Activated naive CD4-positive, alpha-beta T cell treated with anti-CD3 and anti-CD28 coated beads, Interleukin-2, amount 10 ng/mL, durations not matched to agents 7 days and 5 days (primary cell): Measurements from ENCODE around the gene RFLNA.
"Not testable (repeated sequence)": the region's sequence is repeated elsewhere in the genome, so short reads cannot be mapped to it uniquely, and the experiment has no call there.

ENCODE experiments used
- CTCF ChIA-PET: fragments of 350-600 bp; sonication (Branson Sonifier 250); formaldehyde crosslinking; loops from one replicate; lab custom pipeline; 2021; ENCODE audit warnings: antibody characterized with exemption; lab: Charles Lee
- DNase-seq: peaks from one replicate; pipeline ENCODE4 v3.0.0-alpha.2; 2020
- H3K27ac Mint-ChIP-seq: one replicate; pipeline ENCODE4 v1.8.0; 2021; ENCODE audit warnings: mild to moderate bottlenecking, moderate library complexity, mixed read lengths
- H3K27me3 Mint-ChIP-seq: one replicate; pipeline ENCODE4 v1.8.0; 2021; ENCODE audit warnings: mild to moderate bottlenecking, mixed read lengths
- H3K36me3 Mint-ChIP-seq: one replicate; pipeline ENCODE4 v1.8.0; 2021; ENCODE audit warnings: mixed read lengths
- H3K4me1 Mint-ChIP-seq: one replicate; pipeline ENCODE4 v1.8.0; 2021; ENCODE audit warnings: mixed read lengths
- H3K4me3 Mint-ChIP-seq: one replicate; pipeline ENCODE4 v1.8.0; 2021; ENCODE audit warnings: mild to moderate bottlenecking, moderate library complexity, mixed read lengths
- H3K9me3 Mint-ChIP-seq: one replicate; pipeline ENCODE4 v1.8.0; 2021; ENCODE audit warnings: mixed read lengths

RFLNA gene

DNA sequence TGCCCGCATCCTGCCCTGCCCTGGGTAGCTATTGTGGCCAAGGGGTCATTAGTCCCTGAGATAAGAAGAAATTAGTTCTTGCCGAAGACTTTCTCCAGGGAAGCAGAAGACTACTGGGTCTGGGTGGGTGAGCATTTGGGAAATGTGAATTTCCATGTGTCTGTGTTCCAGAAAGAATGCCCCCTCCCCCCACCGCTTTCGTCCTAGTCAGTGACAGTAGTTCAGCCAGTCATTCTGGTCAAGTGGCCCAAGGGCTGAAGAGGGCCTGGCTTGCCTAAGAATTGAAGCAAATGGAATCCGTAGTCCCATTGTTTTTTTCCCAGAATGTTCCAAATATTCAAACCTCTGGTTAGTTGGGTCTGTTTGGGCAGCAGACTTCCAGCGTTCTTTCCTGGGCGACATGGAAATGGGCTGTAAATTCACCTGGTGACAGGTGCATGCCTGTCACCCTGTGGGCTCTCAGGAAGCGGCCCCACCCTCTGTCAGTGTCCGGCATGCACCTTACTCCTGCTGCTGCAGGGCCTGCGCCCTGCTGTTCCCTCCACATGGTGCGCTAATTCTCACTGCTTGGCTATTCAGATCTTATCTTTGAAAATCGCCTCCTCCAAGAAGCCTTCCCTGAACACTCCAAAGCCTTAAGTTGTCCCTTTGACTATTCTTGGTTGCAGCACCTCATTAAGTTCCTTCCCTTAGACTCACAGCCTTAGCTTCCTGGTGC lies 1.4 kb upstream of the RFLNA start:
- CTCF ChIA-PET = no interaction called here
- H3K36me3 Mint-ChIP-seq = no peaks in the 10 kb centered on the region
- peaks cover 63% of the 10 kb centered on the region for H3K27me3 Mint-ChIP-seq
- H3K27ac Mint-ChIP-seq = no peak overlapping the region
- H3K4me3 Mint-ChIP-seq = no peak overlapping the region
- DNase-seq = no peak
- peaks cover 2% of the 10 kb centered on the region for H3K9me3 Mint-ChIP-seq
- no peaks in the 10 kb centered on the region for H3K4me1 Mint-ChIP-seq

DNA sequence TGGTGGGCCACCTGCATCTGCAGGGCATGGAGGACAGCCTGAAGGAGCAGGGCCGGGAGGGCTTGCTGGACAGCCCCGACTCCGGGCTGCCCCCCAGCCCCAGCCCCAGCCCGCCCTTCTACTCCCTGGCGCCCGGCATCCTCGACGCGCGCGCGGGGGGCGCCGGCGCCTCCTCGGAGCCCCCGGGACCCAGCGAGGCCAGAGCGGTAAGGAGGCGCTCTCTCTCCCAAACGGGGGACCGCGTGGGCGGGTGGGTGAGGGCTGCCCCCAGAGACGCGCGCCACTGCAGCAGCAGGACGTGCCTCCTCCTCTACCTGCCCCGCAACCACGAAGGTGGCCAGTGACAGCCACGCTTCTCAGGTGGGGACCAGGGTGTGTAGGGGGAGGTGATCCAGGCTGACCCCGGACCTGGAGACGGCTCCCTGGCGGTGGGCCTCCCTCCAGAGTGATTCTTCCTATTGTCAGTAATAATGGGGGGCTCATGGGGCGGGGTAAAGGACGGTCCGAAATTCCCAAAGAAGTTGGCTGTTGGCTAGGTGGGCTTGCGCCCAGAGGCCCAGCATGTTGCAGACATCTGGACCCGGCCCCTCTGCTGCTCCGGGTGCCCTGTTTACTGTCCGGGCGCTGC lies 652 bp downstream of the RFLNA start:
- H3K4me3 Mint-ChIP-seq = no peak overlapping the region
- no peak overlapping the region for H3K27ac Mint-ChIP-seq
- no peaks in the 10 kb centered on the region for H3K9me3 Mint-ChIP-seq
- H3K36me3 Mint-ChIP-seq = no peaks in the 10 kb centered on the region
- H3K4me1 Mint-ChIP-seq = no peaks in the 10 kb centered on the region
- DNase-seq = no peak
- H3K27me3 Mint-ChIP-seq = peaks cover 67% of the 10 kb centered on the region
- CTCF ChIA-PET = no interaction called here

DNA sequence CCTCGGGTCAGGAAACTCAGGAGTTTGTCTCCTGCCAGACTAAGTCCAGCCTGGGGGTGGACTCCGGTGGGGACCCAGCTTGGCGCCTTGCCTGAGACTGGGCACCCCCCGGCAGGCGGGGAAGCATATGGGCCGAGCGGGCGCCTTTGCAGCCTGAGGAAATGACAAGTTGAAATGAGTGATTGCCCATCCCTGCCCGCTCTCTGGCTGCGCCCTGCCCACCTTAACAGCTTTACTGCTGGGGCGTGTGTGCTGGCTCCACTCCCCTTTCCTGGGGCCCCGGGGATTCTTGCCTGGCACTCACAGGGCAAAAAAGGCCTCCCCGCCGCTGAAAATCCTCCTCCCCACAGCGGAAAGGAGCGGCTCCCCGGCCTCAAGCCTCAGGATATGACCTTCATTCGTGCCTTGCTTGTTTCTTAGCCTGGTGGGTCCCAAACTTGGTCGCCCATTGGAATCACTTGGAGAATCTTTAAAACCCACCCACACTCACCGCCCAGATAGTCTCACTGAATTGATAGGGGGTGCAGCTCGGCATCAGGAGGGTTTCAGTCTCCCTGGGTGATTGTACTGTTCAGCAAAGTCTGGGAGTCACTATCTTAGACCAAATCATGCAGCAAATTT lies 1.5 kb downstream of the RFLNA start:
- no peak for DNase-seq
- Mint-ChIP-seq H3K27ac (no peak overlapping the region), H3K27me3 (peaks cover 67% of the 10 kb centered on the region), H3K4me1 (no peaks in the 10 kb centered on the region), H3K36me3 (no peaks in the 10 kb centered on the region), H3K9me3 (no peaks in the 10 kb centered on the region), H3K4me3 (no peak overlapping the region)
- CTCF ChIA-PET = no interaction called here

DNA sequence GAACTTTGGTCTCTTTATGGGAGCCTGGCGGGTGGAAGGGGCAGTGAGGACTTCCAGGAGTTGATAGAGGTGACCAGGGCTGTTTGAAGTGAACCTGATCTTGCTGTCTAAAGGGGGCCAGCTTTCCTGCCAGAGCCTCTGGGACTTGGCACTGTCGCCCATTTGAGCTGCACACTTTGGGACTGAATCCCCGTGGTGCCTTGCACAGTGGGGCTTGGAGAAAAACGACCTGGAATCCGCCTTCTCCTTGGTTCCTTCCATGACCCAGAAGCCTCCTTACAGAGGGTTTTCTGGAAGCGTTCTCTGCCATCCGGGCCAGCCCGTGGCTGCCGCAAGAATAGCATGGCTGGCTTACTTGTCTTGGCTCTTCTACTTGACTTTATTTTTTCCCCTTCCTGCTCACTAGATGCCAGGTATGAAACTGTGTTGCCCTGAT lies 2.0 kb downstream of the RFLNA start:
- CTCF ChIA-PET = no interaction called here
- Mint-ChIP-seq H3K27ac (no peak overlapping the region), H3K36me3 (no peaks in the 10 kb centered on the region), H3K4me1 (no peaks in the 10 kb centered on the region), H3K9me3 (no peaks in the 10 kb centered on the region), H3K27me3 (peaks cover 64% of the 10 kb centered on the region), H3K4me3 (no peak overlapping the region)
- no peak for DNase-seq

DNA sequence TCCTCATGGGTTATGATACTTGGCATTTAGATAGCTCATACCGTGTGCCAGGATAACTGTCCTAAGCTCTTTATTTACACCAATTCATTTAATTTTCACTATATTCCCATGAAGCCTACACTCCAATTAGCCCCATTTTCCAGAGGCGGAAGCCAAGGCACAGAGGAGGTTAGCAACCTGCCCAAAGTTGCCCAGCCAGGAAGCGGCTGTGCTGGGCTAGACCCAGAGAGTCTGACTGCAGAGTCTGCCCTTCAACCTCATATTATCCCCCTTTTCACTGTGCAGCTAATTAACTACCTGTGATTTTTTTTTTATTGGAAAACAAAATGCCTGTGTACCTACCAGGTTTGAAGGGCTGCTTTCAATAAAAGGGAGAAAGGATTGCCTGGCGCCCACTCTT lies 2.5 kb downstream of the RFLNA start:
- no peak overlapping the region for H3K4me3 Mint-ChIP-seq
- H3K36me3 Mint-ChIP-seq = no peaks in the 10 kb centered on the region
- no peaks in the 10 kb centered on the region for H3K9me3 Mint-ChIP-seq
- no peak for DNase-seq
- CTCF ChIA-PET = no interaction called here
- H3K27me3 Mint-ChIP-seq = peaks cover 60% of the 10 kb centered on the region
- H3K4me1 Mint-ChIP-seq = no peaks in the 10 kb centered on the region
- H3K27ac Mint-ChIP-seq = no peak overlapping the region

DNA sequence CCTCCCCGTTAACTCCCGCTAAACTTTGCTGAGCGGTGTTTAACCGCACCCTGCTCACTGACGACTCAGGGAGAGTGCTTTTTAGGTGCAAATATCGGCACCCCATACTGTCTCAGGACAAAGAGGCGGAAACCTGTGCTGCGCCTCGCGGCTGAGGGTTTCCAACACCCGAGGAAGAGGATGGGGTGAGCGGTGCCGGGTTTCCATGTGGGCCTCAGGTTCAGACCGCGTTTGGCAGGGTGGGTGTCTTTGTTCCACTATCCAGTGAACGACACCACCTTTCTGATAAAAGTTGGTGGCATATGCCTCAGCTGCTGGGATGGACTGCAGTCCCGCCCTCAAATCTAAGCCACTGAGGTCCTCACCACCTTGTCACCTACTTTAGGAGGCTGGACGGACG lies 3.0 kb downstream of the RFLNA start:
- H3K27me3 Mint-ChIP-seq = peaks cover 56% of the 10 kb centered on the region
- H3K9me3 Mint-ChIP-seq = no peaks in the 10 kb centered on the region
- no peak overlapping the region for H3K4me3 Mint-ChIP-seq
- CTCF ChIA-PET = no interaction called here
- H3K4me1 Mint-ChIP-seq = no peaks in the 10 kb centered on the region
- H3K36me3 Mint-ChIP-seq = no peaks in the 10 kb centered on the region
- H3K27ac Mint-ChIP-seq = no peak overlapping the region
- no peak for DNase-seq

DNA sequence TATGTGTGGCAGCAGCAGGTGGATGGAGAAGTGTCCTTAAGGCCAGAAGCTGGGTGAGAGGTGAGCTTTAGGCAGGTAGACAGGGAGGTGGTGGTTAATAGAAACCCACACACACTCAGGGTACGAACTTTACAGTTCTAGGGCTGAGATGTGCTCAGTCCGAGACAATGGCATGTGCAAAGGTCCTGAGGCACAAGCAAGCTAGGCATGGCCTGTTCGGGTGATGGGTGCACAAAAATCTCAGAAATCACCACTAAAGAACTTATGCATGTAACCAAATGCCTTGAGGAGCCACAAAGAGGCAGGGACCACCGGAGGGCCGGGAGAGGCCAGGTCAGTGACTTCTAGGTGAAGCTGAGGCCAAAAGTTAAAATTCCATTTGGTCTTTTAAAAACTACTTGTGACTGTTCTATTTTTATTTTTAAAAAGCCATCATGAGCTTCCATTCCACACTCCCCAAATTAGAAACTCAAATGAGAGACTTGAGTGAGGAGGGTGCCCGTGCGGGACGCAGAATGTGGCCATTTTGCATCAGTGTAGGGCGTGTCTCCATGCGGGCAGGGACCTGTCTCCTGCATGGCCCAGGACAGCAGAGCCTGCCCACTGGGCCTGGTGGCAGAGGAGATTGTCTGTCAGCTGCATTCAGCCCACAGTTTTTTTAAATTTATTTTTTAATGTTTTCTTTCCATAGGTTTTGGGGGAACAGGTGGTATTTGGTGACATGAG lies 4.0 kb downstream of the RFLNA start:
- Mint-ChIP-seq H3K4me1 (no peaks in the 10 kb centered on the region), H3K9me3 (no peaks in the 10 kb centered on the region), H3K27ac (no peak overlapping the region), H3K36me3 (no peaks in the 10 kb centered on the region), H3K4me3 (no peak overlapping the region), H3K27me3 (peaks cover 46% of the 10 kb centered on the region)
- DNase-seq = no peak
- CTCF ChIA-PET = interaction anchor here (0.8 kb wide), 2 partner anchors 9 to 17 kb away, joined by 3 to 4 read pairs; no protein-coding TSS in a partner anchor

GRCh38 chr12:124299628-124300388 lies 4.9 kb downstream of the RFLNA start:
- no peak for DNase-seq
- H3K27ac Mint-ChIP-seq = no peak overlapping the region
- H3K36me3 Mint-ChIP-seq = no peaks in the 10 kb centered on the region
- H3K9me3 Mint-ChIP-seq = no peaks in the 10 kb centered on the region
- CTCF ChIA-PET = no interaction called here
- no peak overlapping the region for H3K4me3 Mint-ChIP-seq
- H3K27me3 Mint-ChIP-seq = peaks cover 37% of the 10 kb centered on the region
- no peaks in the 10 kb centered on the region for H3K4me1 Mint-ChIP-seq

DNA sequence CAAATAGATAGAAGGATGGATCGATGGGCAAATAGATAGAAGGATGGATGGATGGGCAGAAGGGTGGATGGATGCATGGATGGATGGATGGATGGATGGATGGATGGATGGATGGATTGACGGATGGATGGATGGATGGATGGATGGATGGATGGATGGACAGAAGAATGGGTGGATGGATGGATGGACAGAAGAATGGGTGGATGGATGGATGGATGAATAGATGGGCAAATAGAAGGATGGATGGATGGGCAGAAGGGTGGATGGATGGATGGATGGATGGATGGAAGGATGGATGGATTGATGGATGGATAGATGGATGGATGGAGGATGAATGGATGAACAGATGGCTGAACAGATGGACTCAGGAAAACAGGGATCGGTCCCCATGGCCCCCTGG lies 5.8 kb downstream of the RFLNA start:
- H3K36me3 Mint-ChIP-seq, H3K9me3 Mint-ChIP-seq, H3K4me1 Mint-ChIP-seq, H3K27ac Mint-ChIP-seq, CTCF ChIA-PET, DNase-seq, H3K4me3 Mint-ChIP-seq: not testable (repeated sequence)
- peaks cover 32% of the 10 kb centered on the region for H3K27me3 Mint-ChIP-seq

DNA sequence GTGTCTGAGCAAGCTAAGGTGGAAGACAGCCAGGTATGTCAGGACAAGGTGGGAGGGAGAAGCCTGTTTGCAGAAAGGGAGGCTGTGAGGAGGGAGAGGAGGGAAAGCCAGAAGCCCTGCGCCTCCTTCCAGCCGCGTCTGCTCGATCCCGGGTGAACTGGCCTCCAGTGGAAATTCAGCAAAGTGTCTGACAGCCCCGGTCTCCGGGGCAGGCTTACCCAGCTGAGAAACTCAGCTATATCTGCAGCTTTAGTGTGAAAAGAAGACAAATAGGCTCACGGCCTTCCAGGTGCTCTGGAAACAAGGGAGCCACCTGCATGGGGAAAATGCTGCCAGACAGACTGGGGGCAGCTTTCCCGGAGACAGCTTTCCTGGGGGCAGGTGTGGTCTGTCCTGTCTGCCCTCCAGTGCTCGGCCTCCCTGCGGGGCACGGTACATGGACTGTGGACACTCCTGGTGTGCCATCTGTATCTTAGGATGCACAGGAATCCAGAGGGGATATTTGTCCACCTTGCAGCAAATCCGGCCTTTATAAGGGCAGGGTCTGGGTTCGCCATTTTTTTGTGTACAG lies 6.3 kb downstream of the RFLNA start:
- no peak overlapping the region for H3K27ac Mint-ChIP-seq
- no peaks in the 10 kb centered on the region for H3K9me3 Mint-ChIP-seq
- H3K4me1 Mint-ChIP-seq = no peaks in the 10 kb centered on the region
- H3K27me3 Mint-ChIP-seq = peaks cover 26% of the 10 kb centered on the region
- H3K4me3 Mint-ChIP-seq = no peak overlapping the region
- H3K36me3 Mint-ChIP-seq = no peaks in the 10 kb centered on the region
- CTCF ChIA-PET = no interaction called here
- DNase-seq = no peak

DNA sequence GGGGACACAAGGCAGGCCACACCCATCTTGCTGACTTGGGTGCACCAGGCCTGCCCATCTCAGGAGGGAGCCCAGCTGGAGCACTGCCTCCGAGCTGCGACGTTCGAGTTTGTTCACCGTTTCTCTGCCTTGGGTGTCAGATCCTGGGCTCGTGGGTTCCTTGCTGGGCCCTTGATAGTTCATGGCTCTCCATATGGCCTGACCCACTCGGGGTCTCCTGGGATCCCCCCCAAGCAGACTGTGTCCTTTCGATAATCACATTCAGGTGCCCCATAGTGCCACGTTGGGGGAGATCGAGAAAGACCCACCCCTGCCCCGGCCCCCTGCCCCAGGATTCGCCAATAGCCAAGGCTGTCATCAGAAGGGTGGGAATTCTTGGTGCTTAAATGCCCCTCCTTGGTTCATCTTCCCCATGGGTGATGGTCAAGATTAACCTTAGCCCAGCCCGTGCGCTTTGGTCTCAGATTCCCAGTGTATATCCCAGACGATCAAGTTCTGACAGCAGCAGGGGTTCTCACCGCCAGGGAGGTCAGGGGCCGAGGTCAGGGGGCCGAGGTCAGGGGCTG lies 7.4 kb downstream of the RFLNA start:
- H3K36me3 Mint-ChIP-seq = no peaks in the 10 kb centered on the region
- peaks cover 15% of the 10 kb centered on the region for H3K27me3 Mint-ChIP-seq
- H3K4me3 Mint-ChIP-seq = no peak overlapping the region
- no peaks in the 10 kb centered on the region for H3K9me3 Mint-ChIP-seq
- no peak overlapping the region for H3K27ac Mint-ChIP-seq
- DNase-seq = no peak
- CTCF ChIA-PET = no interaction called here
- no peaks in the 10 kb centered on the region for H3K4me1 Mint-ChIP-seq

DNA sequence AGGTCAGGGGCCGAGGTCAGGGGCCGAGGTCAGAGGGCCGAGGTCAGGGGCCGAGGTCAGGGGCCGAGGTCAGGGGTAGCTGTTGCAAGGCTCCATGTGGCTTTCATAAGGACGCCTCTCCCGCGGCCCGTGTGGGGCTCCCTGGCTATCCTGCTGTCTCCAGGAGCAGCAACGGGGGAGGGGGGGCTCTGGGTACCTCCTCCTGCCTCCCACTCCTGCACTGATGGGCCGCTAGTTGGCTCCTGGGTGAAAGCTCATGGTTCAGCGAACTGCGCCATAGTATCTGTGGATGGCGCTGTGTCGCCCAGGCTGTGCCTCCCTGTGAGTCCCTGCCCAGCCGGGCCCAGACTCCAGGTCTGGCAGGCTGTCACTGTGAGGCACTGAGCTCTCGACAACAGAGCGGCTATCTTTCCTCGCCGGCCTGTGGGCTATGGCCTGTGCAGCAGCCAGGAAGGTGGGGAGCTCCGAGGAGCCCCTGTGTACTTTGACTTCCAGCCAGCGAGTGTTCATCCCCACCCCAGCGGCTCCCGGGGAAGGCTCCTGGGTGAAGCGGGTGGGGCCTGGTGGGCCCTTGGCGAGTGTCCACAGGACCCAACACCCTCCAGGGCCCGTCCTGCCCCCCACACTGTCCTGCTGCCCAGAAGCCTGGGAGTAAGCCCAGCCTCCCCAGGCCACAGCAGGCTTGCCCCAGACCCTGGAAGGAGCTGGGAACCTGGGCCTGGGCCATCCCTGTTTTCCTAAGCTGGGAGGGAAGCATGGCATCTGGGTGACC lies 8.1 kb downstream of the RFLNA start:
- no peak for DNase-seq
- H3K4me1 Mint-ChIP-seq = no peaks in the 10 kb centered on the region
- CTCF ChIA-PET = interaction anchor here (0.9 kb wide), 1 partner anchor 267 kb away, joined by 3 read pairs; no protein-coding TSS in a partner anchor
- H3K9me3 Mint-ChIP-seq = no peaks in the 10 kb centered on the region
- peaks cover 8% of the 10 kb centered on the region for H3K27me3 Mint-ChIP-seq
- H3K4me3 Mint-ChIP-seq = no peak overlapping the region
- no peaks in the 10 kb centered on the region for H3K36me3 Mint-ChIP-seq
- H3K27ac Mint-ChIP-seq = no peak overlapping the region
